Esophagus squamous epithelium (tissue), 4 donors: Measurements from ENCODE around the gene MYO9B.

ENCODE experiments used
- CTCF ChIP-seq, 6 experiments: fragments of 450-650 bp in 4 of 6; fragments of 200-600 bp in 2 of 6; sonication (generic) in 2 of 6; IDR thresholded peaks; one replicate each; pipeline ENCODE4 v1.5.1; 2016 to 2019; ENCODE audit warnings: antibody characterized with exemption in 6 of 6, mild to moderate bottlenecking in 4 of 6, moderate library complexity in 4 of 6
- POLR2A ChIP-seq, 4 donors: fragments of 450-650 bp; IDR thresholded peaks; one replicate each; pipeline ENCODE4 v1.6.1; 2017; ENCODE audit warnings: antibody characterized with exemption in 4 of 4, mild to moderate bottlenecking in 4 of 4, moderate library complexity in 3 of 4

- TF ChIP-seq CTCF (IDR thresholded peaks at IDR 0.05) (no peak), POLR2A (IDR thresholded peaks at IDR 0.05) (no peak)
Observed at GRCh38 chr19:17196610-17197009, 121.0 kb downstream of the MYO9B start.
